Measurements from ENCODE around the gene DDX24.

GRCh38 chr14:94016446-94016976 lies 64.5 kb downstream of the DDX24 start:
- TF ChIP-seq CTCF (IDR thresholded peaks at IDR 0.05) (no peak), POLR2A (IDR thresholded peaks at IDR 0.05) (no peak), POLR2AphosphoS5 (IDR thresholded peaks at IDR 0.05) (no peak), EP300 (IDR thresholded peaks at IDR 0.05) (no peak)

Data from sigmoid colon (tissue), 4 donors.